CD4-positive, alpha-beta memory T cell (primary cell): ENCODE measurements around the gene GRB2. TPM values are rescaled to one million over a fixed set of nuclear protein-coding genes. Genes with fewer than 3 reads are reported as not detected.
A peak's percentile ranks its signal among the peaks of the same experiment; 100 is the strongest.

Experiments
- CTCF ChIA-PET: fragments of 350-600 bp; sonication (Branson Sonifier 250); formaldehyde crosslinking; loops from one replicate; lab custom pipeline; 2021; ENCODE audit warnings: inconsistent platforms; ENCODE audit not compliant: partially characterized antibody; lab: Charles Lee
- POLR2A ChIA-PET: fragments of 350-600 bp; sonication (Branson Sonifier 250); formaldehyde crosslinking; loops from one replicate; lab custom pipeline; 2021; ENCODE audit not compliant: partially characterized antibody; lab: Charles Lee
- DNase-seq, 5 donors: peaks; one replicate each; pipeline versions ENCODE4 v3.0.0 to v3.0.0-alpha.2; 2020 to 2022; ENCODE audit warnings: mixed read lengths in 1 of 5
- H3K27ac ChIP-seq: one replicate; pipeline ENCODE4 v1.7.0; 2013; ENCODE audit warnings: low read depth, low read length
- H3K27me3 ChIP-seq: 2 replicates; pipeline ENCODE4 v1.7.0; 2013; ENCODE audit warnings: mild to moderate bottlenecking, low read length, moderate library complexity; ENCODE audit not compliant: insufficient read depth
- H3K36me3 ChIP-seq: 2 replicates; pipeline ENCODE4 v1.7.0; 2013; ENCODE audit warnings: mild to moderate bottlenecking, low read length, moderate library complexity; ENCODE audit not compliant: insufficient read depth
- H3K4me1 ChIP-seq: 2 replicates; pipeline ENCODE4 v1.7.0; 2013; ENCODE audit warnings: mild to moderate bottlenecking, low read length, moderate library complexity; ENCODE audit not compliant: insufficient read depth
- H3K4me3 ChIP-seq, 2 donors: one replicate each; pipeline ENCODE4 v1.7.0; 2013; ENCODE audit warnings: low read length in 2 of 2, mild to moderate bottlenecking in 1 of 2
- H3K9me3 ChIP-seq, 2 donors: one replicate each; pipeline ENCODE4 v1.7.0; 2013; ENCODE audit warnings: low read length in 2 of 2, control low read depth in 1 of 2; ENCODE audit not compliant: control insufficient read depth in 1 of 2
- H3K27ac Mint-ChIP-seq, 7 donors: one replicate each; pipeline ENCODE4 v1.8.0; 2020 to 2021; ENCODE audit warnings: mixed read lengths in 7 of 7, mild to moderate bottlenecking in 6 of 7, inconsistent platforms in 3 of 7, moderate library complexity in 3 of 7
- H3K27me3 Mint-ChIP-seq, 2 donors: one replicate each; pipeline ENCODE4 v1.8.0; 2020 to 2021; ENCODE audit warnings: mixed read lengths in 2 of 2
- H3K36me3 Mint-ChIP-seq, 2 donors: one replicate each; pipeline ENCODE4 v1.8.0; 2020 to 2021; ENCODE audit warnings: mixed read lengths in 2 of 2, inconsistent platforms in 1 of 2, mild to moderate bottlenecking in 1 of 2
- H3K4me1 Mint-ChIP-seq, 4 donors: one replicate each; pipeline ENCODE4 v1.8.0; 2020 to 2021; ENCODE audit warnings: mixed read lengths in 4 of 4, mild to moderate bottlenecking in 1 of 4
- H3K4me3 Mint-ChIP-seq, 8 donors: one replicate each; pipeline ENCODE4 v1.8.0; 2020 to 2021; ENCODE audit warnings: mixed read lengths in 8 of 8, mild to moderate bottlenecking in 7 of 8, moderate library complexity in 6 of 8, inconsistent platforms in 3 of 8
- H3K9me3 Mint-ChIP-seq, 8 donors: one replicate each; pipeline ENCODE4 v1.8.0; 2020 to 2021; ENCODE audit warnings: mixed read lengths in 8 of 8, mild to moderate bottlenecking in 5 of 8, inconsistent platforms in 3 of 8, moderate library complexity in 1 of 8
- intact Hi-C: fragments of 100-400 bp; cut with micrococcal nuclease; formaldehyde crosslinking; loops from one replicate; pipeline ENCODE4 v1.15.1; 2023
- polyA plus RNA-seq, 2 donors: library from polyadenylated mRNA; unstranded; fragments of 300-500 nt; fragmentation: Illumina TruSeq; gene quantifications; one replicate each; pipeline ENCODE4 v1.2.3, GENCODE V29; 2021
- total RNA-seq, 2 experiments: library from RNA; stranded (reverse); gene quantifications; one replicate each; pipeline ENCODE4 v1.2.3, GENCODE V29; 2021

GRB2 gene
- total and polyA plus RNA-seq, 4 experiments from 2014 or later = 129 to 155 (median 132) TPM

DNA sequence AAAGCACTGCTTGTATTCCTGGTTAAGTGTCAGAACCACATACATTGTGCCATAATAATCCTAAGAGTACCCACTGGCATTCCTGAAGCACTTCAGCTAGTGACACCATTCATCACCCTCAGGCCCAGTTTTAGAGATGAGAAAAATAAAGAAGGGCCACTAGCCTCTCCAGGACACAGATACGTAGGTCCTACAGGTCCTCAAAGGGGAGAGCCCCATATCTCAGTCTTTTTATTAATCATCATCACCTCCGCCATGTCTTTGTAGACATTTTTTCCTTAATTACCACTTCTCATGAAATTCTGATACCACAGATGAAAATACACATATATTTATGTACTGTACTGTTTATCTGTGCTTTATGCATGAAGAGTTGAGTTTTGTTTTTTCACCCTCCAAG, 43.5 kb downstream of the GRB2 start:
- Histone ChIP-seq H3K4me1 (peaks cover 78% of the 10 kb centered on the region), H3K27me3 (no peaks in the 10 kb centered on the region), H3K36me3 (no peaks in the 10 kb centered on the region), H3K4me3 (no peak overlapping the region), H3K9me3 (no peaks in the 10 kb centered on the region), H3K27ac (no peak overlapping the region)
- peak overlapping the region in 3 of 7 donors; percentile 0 to 37 (median 19) for H3K27ac Mint-ChIP-seq
- ChIA-PET CTCF (interaction anchor here (1.4 to 1.6 kb wide), 2 partner anchors 36 to 39 kb away, joined by 3 to 5 read pairs; no protein-coding TSS in a partner anchor), POLR2A (no interaction called here)
- DNase-seq = no peak
- H3K4me1 Mint-ChIP-seq = peaks cover 70 to 91% (median 81%) of the 10 kb centered on the region in 4 donors
- intact Hi-C loops = loop anchor here (5.0 kb wide), 1 partner anchor 40 kb away; no protein-coding TSS in a partner anchor
- no peaks in the 10 kb centered on the region for H3K9me3 Mint-ChIP-seq
- no peaks in the 10 kb centered on the region for H3K27me3 Mint-ChIP-seq
- peak overlapping the region in 4 of 8 donors; percentile 1 to 48 (median 8) for H3K4me3 Mint-ChIP-seq
- peaks cover under 1 to 5% of the 10 kb centered on the region in 2 donors for H3K36me3 Mint-ChIP-seq

DNA sequence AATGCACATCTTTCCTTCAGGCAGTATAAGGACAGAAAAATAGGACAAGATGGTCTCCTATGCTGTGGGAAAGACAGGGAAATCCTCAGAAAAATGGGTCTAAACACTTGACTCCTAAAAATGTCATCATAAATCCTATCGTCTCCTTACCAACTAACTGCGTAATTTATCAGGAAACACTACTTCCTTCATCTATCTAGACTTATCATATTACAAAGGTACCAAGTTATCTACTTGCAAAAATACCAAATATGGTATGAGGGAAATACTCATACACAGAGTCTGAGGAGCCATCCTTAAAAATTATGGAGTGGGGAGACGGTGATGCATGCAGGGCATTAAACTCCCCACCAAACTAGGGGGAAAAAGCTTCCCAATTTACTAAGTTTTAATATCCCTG, 44.1 kb downstream of the GRB2 start:
- Histone ChIP-seq H3K36me3 (no peaks in the 10 kb centered on the region), H3K27me3 (no peaks in the 10 kb centered on the region), H3K9me3 (no peaks in the 10 kb centered on the region), H3K4me1 (peaks cover 73% of the 10 kb centered on the region), H3K27ac (no peak overlapping the region), H3K4me3 (no peak overlapping the region)
- Mint-ChIP-seq H3K27me3 (no peaks in the 10 kb centered on the region), H3K4me1 (peaks cover 71 to 91% (median 83%) of the 10 kb centered on the region in 4 donors), H3K36me3 (peaks cover 6 to 12% of the 10 kb centered on the region in 2 donors), H3K9me3 (no peaks in the 10 kb centered on the region), H3K27ac (peak overlapping the region in 6 of 7 donors; percentile 39 to 82 (median 69)), H3K4me3 (peak overlapping the region in 6 of 8 donors; percentile 5 to 76 (median 67))
- POLR2A ChIA-PET = interaction anchor here (0.9 to 1.1 kb wide), 2 partner anchors 9 to 17 kb away, joined by 3 to 4 read pairs; no protein-coding TSS in a partner anchor
- no peak for DNase-seq
- intact Hi-C loops = loop anchor here (5.0 kb wide), 1 partner anchor 41 kb away; no protein-coding TSS in a partner anchor
- CTCF ChIA-PET = interaction anchor here (1.0 to 4.4 kb wide), 2 partner anchors 13 to 38 kb away, joined by 4 to 17 read pairs; no protein-coding TSS in a partner anchor

DNA sequence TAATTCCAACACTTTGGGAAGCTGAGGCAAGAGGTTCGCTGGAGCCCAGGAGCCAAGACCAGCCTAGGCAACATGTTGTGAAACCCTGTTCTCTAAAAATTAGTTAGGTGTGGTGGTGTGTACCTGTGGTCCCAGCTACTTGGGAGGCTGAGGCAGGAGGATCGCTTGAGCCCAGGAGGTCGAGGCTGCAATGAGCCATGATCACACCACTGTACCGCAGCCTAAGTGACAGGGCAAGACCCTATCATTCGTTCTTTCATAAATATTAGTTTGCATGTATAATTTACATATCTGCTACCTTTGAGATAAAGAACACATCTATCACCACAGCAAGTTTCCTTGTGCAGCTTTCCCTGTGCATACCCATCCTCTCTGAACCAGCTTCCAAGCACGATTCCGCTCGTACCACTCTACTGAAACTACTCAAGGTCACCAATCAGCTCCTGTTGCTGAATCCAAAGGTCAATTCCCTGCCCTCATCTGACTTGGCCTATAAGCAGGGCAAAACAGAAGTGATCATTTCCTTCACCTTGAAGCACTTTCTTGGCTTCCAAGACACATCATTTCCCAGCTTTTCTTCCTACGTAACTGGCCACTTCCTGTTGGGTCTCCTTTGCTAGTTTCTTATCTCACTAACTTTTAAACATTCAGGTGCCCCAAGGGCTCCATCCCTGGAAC, 49.1 kb downstream of the GRB2 start:
- no peak for DNase-seq
- Histone ChIP-seq H3K36me3 (no peaks in the 10 kb centered on the region), H3K4me3 (no peak overlapping the region), H3K9me3 (no peaks in the 10 kb centered on the region), H3K27ac (no peak overlapping the region), H3K27me3 (no peaks in the 10 kb centered on the region), H3K4me1 (peaks cover 37% of the 10 kb centered on the region)
- Mint-ChIP-seq H3K27me3 (no peaks in the 10 kb centered on the region), H3K36me3 (peaks cover 10 to 15% of the 10 kb centered on the region in 2 donors), H3K4me3 (peak overlapping the region in 2 of 8 donors; percentile 0 to 13), H3K27ac (peak overlapping the region in 5 of 7 donors; percentile 19 to 62 (median 32)), H3K9me3 (no peaks in the 10 kb centered on the region), H3K4me1 (peaks cover 47 to 69% (median 59%) of the 10 kb centered on the region in 4 donors)
- intact Hi-C loops = no loop called here
- ChIA-PET POLR2A (no interaction called here), CTCF (interaction anchor here (1.3 kb wide), 1 partner anchor 86 kb away, joined by 4 read pairs; the partner anchor contains the start of gene MIF4GD)

DNA sequence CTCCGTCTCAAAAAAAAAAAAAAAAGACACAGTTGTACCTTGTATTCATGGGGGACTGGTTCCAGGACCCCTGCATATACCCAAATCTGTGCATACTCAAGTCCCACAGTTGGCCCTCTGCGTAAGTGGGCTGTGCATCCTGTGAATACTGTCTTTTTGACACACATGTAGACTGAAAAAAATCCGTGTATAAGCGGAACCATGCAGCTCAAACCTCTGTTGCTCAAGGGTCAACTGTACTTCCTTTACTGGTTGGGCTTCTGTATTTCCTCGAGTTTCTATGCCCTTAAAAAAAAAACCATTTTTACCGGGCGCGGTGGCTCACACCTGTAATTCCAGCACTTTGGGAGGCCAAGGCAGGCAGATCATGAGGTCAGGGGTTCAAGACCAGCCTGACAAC, 52.3 kb downstream of the GRB2 start:
- Histone ChIP-seq H3K4me3 (no peak overlapping the region), H3K36me3 (no peaks in the 10 kb centered on the region), H3K27ac (no peak overlapping the region), H3K9me3 (no peaks in the 10 kb centered on the region), H3K27me3 (no peaks in the 10 kb centered on the region), H3K4me1 (peaks cover 49% of the 10 kb centered on the region)
- Mint-ChIP-seq H3K9me3 (no peaks in the 10 kb centered on the region), H3K4me1 (peaks cover 47 to 77% (median 66%) of the 10 kb centered on the region in 4 donors), H3K36me3 (peaks cover 10 to 22% of the 10 kb centered on the region in 2 donors), H3K27me3 (no peaks in the 10 kb centered on the region), H3K27ac (no peak overlapping the region), H3K4me3 (no peak overlapping the region)
- ChIA-PET POLR2A (interaction anchor here (0.6 kb wide), 1 partner anchor 27 kb away, joined by 3 read pairs; no protein-coding TSS in a partner anchor), CTCF (interaction anchor here (0.9 kb wide), 1 partner anchor 13 kb away, joined by 3 read pairs; no protein-coding TSS in a partner anchor)
- intact Hi-C loops = no loop called here
- DNase-seq = no peak

DNA sequence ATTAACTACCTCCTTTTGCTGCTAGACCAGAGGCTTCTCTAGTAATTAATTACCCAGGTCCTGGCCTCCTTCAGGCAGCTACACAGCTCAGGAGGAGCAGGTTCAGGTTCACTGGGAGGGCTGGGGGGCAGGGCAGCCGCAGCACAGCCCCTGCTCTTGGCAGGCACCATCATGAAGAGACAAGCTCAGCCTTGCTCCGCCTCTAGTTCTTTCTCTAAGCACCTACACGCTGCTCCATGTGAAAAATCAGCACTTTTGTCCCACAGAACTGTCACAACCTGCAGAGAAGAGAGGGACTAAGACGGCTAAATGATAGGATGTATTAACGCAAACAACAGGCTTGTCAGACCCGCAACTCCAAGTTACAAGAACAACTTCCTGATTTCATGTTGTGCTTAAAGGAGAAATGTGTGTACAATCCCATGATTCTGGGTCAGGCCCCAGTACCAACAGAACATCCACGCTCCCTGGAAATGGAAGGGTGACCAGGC, 53.4 kb downstream of the GRB2 start:
- ChIA-PET CTCF (no interaction called here), POLR2A (interaction anchor here (0.6 to 1.1 kb wide), 2 partner anchors 14 to 35 kb away, joined by 3 to 4 read pairs; no protein-coding TSS in a partner anchor)
- Histone ChIP-seq H3K4me3 (no peak overlapping the region), H3K36me3 (no peaks in the 10 kb centered on the region), H3K27ac (no peak overlapping the region), H3K9me3 (no peaks in the 10 kb centered on the region), H3K27me3 (no peaks in the 10 kb centered on the region), H3K4me1 (peaks cover 55% of the 10 kb centered on the region)
- H3K4me1 Mint-ChIP-seq = peaks cover 55 to 77% (median 68%) of the 10 kb centered on the region in 4 donors
- no peaks in the 10 kb centered on the region for H3K9me3 Mint-ChIP-seq
- no peak for DNase-seq
- intact Hi-C loops = no loop called here
- H3K27ac Mint-ChIP-seq = peak overlapping the region in 6 of 7 donors; percentile 19 to 60 (median 56)
- H3K36me3 Mint-ChIP-seq = peaks cover 10 to 20% of the 10 kb centered on the region in 2 donors
- no peak overlapping the region for H3K4me3 Mint-ChIP-seq
- no peaks in the 10 kb centered on the region for H3K27me3 Mint-ChIP-seq

DNA sequence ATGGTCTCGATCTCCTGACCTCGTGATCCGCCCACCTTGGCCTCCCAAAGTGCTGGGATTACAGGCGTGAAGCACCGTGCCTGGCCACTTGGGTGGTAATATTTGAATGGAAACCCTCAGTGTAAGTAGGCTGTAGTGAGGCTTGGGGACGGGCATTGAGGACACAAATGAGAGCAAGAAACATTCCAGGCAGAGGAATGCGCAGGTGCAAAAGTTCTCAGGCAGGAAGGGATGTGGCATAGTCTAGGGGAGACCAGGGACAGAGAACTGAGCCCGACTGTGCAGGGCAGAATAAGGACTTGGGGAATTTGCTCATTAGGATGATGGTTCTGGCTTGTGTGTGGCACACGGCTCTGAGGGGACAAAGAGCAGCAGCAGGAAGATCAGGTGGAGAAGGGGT, 54.8 kb downstream of the GRB2 start:
- ChIA-PET CTCF (interaction anchor here (0.6 to 3.7 kb wide), 3 partner anchors 28 to 179 kb away, joined by 3 to 17 read pairs (median 4); no protein-coding TSS in a partner anchor), POLR2A (interaction anchor here (0.8 to 1.2 kb wide), 2 partner anchors 12 to 14 kb away, joined by 3 to 4 read pairs; no protein-coding TSS in a partner anchor)
- peaks cover 55 to 80% (median 71%) of the 10 kb centered on the region in 4 donors for H3K4me1 Mint-ChIP-seq
- peaks cover 4 to 12% of the 10 kb centered on the region in 2 donors for H3K36me3 Mint-ChIP-seq
- H3K4me3 ChIP-seq = no peak overlapping the region
- H3K4me3 Mint-ChIP-seq = no peak overlapping the region
- intact Hi-C loops = no loop called here
- no peaks in the 10 kb centered on the region for H3K36me3 ChIP-seq
- H3K27me3 ChIP-seq = no peaks in the 10 kb centered on the region
- H3K9me3 Mint-ChIP-seq = no peaks in the 10 kb centered on the region
- H3K27ac Mint-ChIP-seq = peak overlapping the region in 6 of 7 donors; percentile 10 to 76 (median 54)
- H3K9me3 ChIP-seq = no peaks in the 10 kb centered on the region
- no peak overlapping the region for H3K27ac ChIP-seq
- peaks cover 66% of the 10 kb centered on the region for H3K4me1 ChIP-seq
- no peak for DNase-seq
- no peaks in the 10 kb centered on the region for H3K27me3 Mint-ChIP-seq
